C4-2B (cell line): ENCODE results near the gene TMEM87B.
"Not testable (repeated sequence)": the region's sequence is repeated elsewhere in the genome, so short reads cannot be mapped to it uniquely, and the experiment has no call there.

Experiments
- H3K27ac ChIP-seq: fragments of 450-650 bp; 2 replicates; pipeline ENCODE4 v1.5.1; 2017
- ZFX ChIP-seq: fragments of 450-650 bp; IDR thresholded peaks from 2 replicates; pipeline ENCODE4 v1.6.1; 2017
- TF ChIP-seq, protein P1 (sequence below): fragments of 450-650 bp; conservative IDR thresholded peaks from 2 replicates; pipeline ENCODE4 v1.5.1; 2017; ENCODE audit warnings: mild to moderate bottlenecking

Gene TMEM87B

GRCh38 chr2:112056626-112056987 is 1.5 kb downstream of the TMEM87B start:
- TF ChIP-seq ZFX: no peak
- TF ChIP-seq, protein P1, sequence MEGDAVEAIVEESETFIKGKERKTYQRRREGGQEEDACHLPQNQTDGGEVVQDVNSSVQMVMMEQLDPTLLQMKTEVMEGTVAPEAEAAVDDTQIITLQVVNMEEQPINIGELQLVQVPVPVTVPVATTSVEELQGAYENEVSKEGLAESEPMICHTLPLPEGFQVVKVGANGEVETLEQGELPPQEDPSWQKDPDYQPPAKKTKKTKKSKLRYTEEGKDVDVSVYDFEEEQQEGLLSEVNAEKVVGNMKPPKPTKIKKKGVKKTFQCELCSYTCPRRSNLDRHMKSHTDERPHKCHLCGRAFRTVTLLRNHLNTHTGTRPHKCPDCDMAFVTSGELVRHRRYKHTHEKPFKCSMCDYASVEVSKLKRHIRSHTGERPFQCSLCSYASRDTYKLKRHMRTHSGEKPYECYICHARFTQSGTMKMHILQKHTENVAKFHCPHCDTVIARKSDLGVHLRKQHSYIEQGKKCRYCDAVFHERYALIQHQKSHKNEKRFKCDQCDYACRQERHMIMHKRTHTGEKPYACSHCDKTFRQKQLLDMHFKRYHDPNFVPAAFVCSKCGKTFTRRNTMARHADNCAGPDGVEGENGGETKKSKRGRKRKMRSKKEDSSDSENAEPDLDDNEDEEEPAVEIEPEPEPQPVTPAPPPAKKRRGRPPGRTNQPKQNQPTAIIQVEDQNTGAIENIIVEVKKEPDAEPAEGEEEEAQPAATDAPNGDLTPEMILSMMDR: no peak

GRCh38 chr2:112059671-112060070 is 4.6 kb downstream of the TMEM87B start:
- TF ChIP-seq ZFX: no peak
- TF ChIP-seq, protein P1: no peak
- H3K27ac ChIP-seq: no peak overlapping the region

More at GRCh38 chr2:112056626-112056987, 1.5 kb downstream of the TMEM87B start:
- peak overlapping the region; percentile 93; the same call in 1 of the 2 replicates for H3K27ac ChIP-seq

DNA sequence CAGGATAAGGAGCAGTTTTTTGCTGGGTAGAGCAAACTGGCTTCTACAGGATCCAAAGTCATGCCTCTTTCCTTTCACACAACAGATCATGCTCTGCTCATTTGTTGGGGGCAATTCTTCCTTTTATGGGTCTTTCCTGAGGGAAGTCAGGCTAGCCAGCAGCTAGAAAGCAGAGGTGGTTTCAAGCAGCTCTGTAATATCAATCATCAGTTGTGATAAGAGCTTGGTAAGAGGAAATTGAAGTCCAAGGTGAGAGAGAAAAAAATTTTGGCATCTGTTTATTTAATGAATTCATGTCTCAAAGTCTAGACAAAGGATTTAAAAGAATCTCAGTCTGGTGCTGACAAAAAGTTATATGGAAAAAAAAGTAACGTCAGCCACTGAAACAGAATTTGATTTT is 6.2 kb downstream of the TMEM87B start:
- TF ChIP-seq, protein P1: no peak
- TF ChIP-seq ZFX: no peak
- H3K27ac ChIP-seq: no peak overlapping the region

- no peak overlapping the region for H3K27ac ChIP-seq
- no peak for TF ChIP-seq ZFX
- TF ChIP-seq, protein P1: no peak
Measured at GRCh38 chr2:112061840-112062239, 6.8 kb downstream of the TMEM87B start.

- TF ChIP-seq, protein P1: no peak
- no peak for TF ChIP-seq ZFX
- H3K27ac ChIP-seq: no peak overlapping the region
Measured at GRCh38 chr2:112062894-112063293, 7.8 kb downstream of the TMEM87B start.

DNA sequence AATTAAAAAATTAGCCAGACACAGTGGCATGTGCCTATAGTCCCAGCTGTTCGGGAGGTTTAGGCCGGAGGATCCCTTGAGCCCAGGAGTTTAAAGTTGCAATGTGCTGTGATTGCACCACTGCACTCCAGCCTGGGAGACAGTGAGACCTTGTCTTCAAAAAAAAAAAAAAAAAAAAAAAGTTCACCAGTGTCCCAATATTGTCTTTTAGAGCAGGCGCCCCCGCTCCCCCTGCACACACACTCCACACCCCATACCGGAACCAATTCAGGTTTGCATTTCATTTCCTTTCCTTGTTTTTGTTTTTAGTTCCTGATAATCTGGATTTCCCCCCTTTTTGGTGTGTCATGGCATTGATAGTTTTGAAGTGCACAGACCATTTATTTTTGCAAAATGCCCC is 10.4 kb downstream of the TMEM87B start:
- TF ChIP-seq ZFX: no peak
- TF ChIP-seq, protein P1: no peak
- H3K27ac ChIP-seq: no peak overlapping the region

GRCh38 chr2:112065966-112066365 is 10.9 kb downstream of the TMEM87B start:
- no peak overlapping the region for H3K27ac ChIP-seq
- TF ChIP-seq ZFX: no peak
- TF ChIP-seq, protein P1: no peak

GRCh38 chr2:112069794-112070193 is 14.7 kb downstream of the TMEM87B start:
- H3K27ac ChIP-seq: not testable (repeated sequence)
